SK-N-SH treated with all-trans-retinoic acid at 6 μM for 48 hours (cell line): ENCODE results near the gene CYP4F11.
"Not testable (repeated sequence)": the region's sequence is repeated elsewhere in the genome, so short reads cannot be mapped to it uniquely, and the experiment has no call there.

Experiments used
- ATAC-seq: fragments of 200-7000 bp; cut with Tn5 transposase; 3 replicates; pipeline ENCODE4 v1.9.1; 2020; ENCODE audit warnings: mild to moderate bottlenecking, moderate library complexity
- ARNTL ChIP-seq: fragments of 450-650 bp; formaldehyde crosslinking; IDR thresholded peaks from 2 replicates; pipeline ENCODE4 v1.5.0; 2020; ENCODE audit warnings: low read depth, mild to moderate bottlenecking, moderate library complexity, borderline replicate concordance
- BACH2 ChIP-seq: fragments of 250-450 bp; sonication (Bioruptor Pico); IDR thresholded peaks from 2 replicates; pipeline ENCODE4 v1.9.0; 2021; ENCODE audit warnings: mild to moderate bottlenecking, borderline replicate concordance
- CSDC2 ChIP-seq: fragments of 250-450 bp; sonication (Bioruptor Pico); IDR thresholded peaks from 2 replicates; pipeline ENCODE4 v1.5.0; 2020; ENCODE audit warnings: mild to moderate bottlenecking, moderate library complexity
- ESRRG ChIP-seq: fragments of 250-450 bp; sonication (Bioruptor Pico); IDR thresholded peaks from 2 replicates; pipeline ENCODE4 v1.6.1; 2021; ENCODE audit warnings: mild to moderate bottlenecking
- GLIS3 ChIP-seq: fragments of 250-450 bp; sonication (Bioruptor Pico); IDR thresholded peaks from 2 replicates; pipeline ENCODE4 v1.5.0; 2020; ENCODE audit warnings: mild to moderate bottlenecking, moderate library complexity
- ISL1 ChIP-seq: fragments of 250-450 bp; sonication (Bioruptor Pico); IDR thresholded peaks from 2 replicates; pipeline ENCODE4 v2.1.2; 2022; ENCODE audit warnings: mild to moderate bottlenecking, moderate library complexity
- OSR1 ChIP-seq: fragments of 250-450 bp; sonication (Bioruptor Pico); IDR thresholded peaks from 2 replicates; pipeline ENCODE4 v1.8.0; 2022; ENCODE audit warnings: moderate library complexity, mild to moderate bottlenecking, inconsistent platforms
- RARB ChIP-seq: fragments of 250-450 bp; sonication (Bioruptor Pico); IDR thresholded peaks from 2 replicates; pipeline ENCODE4 v1.8.0; 2021; ENCODE audit warnings: mild to moderate bottlenecking, moderate library complexity
- SNAI2 ChIP-seq: fragments of 250-450 bp; sonication (Bioruptor Pico); IDR thresholded peaks from 2 replicates; pipeline ENCODE4 v1.5.0; 2020; ENCODE audit warnings: mild to moderate bottlenecking, moderate library complexity
- TCF4 ChIP-seq: fragments of 250-450 bp; sonication (Bioruptor Pico); IDR thresholded peaks from 2 replicates; pipeline ENCODE4 v1.8.0; 2021; ENCODE audit warnings: mild to moderate bottlenecking, moderate library complexity, borderline replicate concordance
- TOX ChIP-seq: fragments of 250-450 bp; sonication (Bioruptor Pico); IDR thresholded peaks from 2 replicates; pipeline ENCODE4 v1.8.0; 2021; ENCODE audit warnings: mild to moderate bottlenecking, moderate library complexity, borderline replicate concordance
- ZC3H10 ChIP-seq: fragments of 250-450 bp; sonication (Bioruptor Pico); IDR thresholded peaks from 2 replicates; pipeline ENCODE4 v1.5.1; 2021; ENCODE audit warnings: mild to moderate bottlenecking, moderate library complexity
- ZFP3 ChIP-seq: fragments of 250-450 bp; sonication (Bioruptor Pico); IDR thresholded peaks from 2 replicates; pipeline ENCODE4 v1.5.0; 2020; ENCODE audit warnings: mild to moderate bottlenecking, moderate library complexity
- ZFP30 ChIP-seq: fragments of 450-650 bp; formaldehyde crosslinking; IDR thresholded peaks from 2 replicates; pipeline ENCODE4 v1.5.0; 2022; ENCODE audit warnings: mild to moderate bottlenecking, moderate library complexity
- ZNF565 ChIP-seq: fragments of 450-650 bp; formaldehyde crosslinking; conservative IDR thresholded peaks from 2 replicates; pipeline ENCODE4 v1.5.0; 2020; ENCODE audit warnings: low read depth, mild to moderate bottlenecking, moderate library complexity
- ZNF70 ChIP-seq: fragments of 450-650 bp; formaldehyde crosslinking; IDR thresholded peaks from 2 replicates; pipeline ENCODE4 v1.5.0; 2020; ENCODE audit warnings: mild to moderate bottlenecking, moderate library complexity
- ZNF8 ChIP-seq: fragments of 450-650 bp; formaldehyde crosslinking; IDR thresholded peaks from 2 replicates; pipeline ENCODE4 v1.5.0; 2020; ENCODE audit warnings: mild to moderate bottlenecking, moderate library complexity
- TF ChIP-seq, protein P1 (sequence below): fragments of 250-450 bp; sonication (Bioruptor Pico); IDR thresholded peaks from 2 replicates; pipeline ENCODE4 v1.5.1; 2020; ENCODE audit warnings: low read depth, mild to moderate bottlenecking, moderate library complexity
- TF ChIP-seq, protein P2 (sequence below): fragments of 250-450 bp; sonication (Bioruptor Pico); IDR thresholded peaks from 2 replicates; pipeline ENCODE4 v1.8.0; 2020; ENCODE audit warnings: mild to moderate bottlenecking, moderate library complexity, borderline replicate concordance
- TF ChIP-seq, protein P3 (sequence below): fragments of 250-450 bp; sonication (Bioruptor Pico); IDR thresholded peaks from 2 replicates; pipeline ENCODE4 v1.5.1; 2021; ENCODE audit warnings: mild to moderate bottlenecking, moderate library complexity

The CYP4F11 gene

DNA sequence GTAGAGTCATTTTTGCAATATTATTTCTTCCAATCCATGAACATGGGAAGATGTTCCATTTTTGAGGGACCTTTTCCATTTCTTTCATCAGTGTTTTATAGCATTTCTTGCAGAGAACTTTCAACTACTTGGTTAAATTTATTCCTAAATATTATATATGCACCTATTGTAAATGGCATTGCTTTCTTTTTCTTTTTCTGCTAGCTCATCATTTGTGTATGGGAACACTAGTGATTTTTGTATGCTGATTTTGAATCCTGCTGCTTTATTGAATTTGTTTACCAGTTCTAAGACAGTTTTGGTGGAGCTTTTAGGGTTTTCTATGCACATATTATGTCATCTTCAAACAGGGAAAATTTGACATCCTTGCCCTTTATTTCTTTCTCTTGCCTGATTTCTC is 29.3 kb downstream of the CYP4F11 start:
- no peak for ATAC-seq
- TF ChIP-seq BACH2 (no peak), ZNF565 (CRISPR knock-in tag) (no peak), TCF4 (CRISPR knock-in tag) (no peak)
- TF ChIP-seq, all 23 proteins: peak for 0

DNA sequence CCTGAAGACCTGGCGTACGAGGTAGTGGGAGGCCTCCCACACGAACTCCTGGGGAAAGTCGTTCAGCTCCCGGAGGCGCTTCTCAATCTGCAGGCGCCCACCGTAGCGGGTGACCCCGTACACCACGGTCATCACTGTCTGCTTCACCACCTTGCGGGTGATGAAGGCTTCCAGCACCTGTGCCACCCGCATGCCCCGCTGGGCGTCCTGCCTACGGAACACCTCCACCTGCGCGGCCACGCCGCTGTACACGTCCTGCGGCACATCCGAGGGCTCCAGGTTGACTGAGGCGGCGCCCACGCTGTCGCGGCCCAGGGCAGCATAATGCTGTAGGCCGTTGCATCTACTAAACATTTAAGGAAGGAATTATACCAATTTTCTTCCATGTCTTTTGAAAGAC is 31.4 kb downstream of the CYP4F11 start:
- not testable (repeated sequence) for ATAC-seq

DNA sequence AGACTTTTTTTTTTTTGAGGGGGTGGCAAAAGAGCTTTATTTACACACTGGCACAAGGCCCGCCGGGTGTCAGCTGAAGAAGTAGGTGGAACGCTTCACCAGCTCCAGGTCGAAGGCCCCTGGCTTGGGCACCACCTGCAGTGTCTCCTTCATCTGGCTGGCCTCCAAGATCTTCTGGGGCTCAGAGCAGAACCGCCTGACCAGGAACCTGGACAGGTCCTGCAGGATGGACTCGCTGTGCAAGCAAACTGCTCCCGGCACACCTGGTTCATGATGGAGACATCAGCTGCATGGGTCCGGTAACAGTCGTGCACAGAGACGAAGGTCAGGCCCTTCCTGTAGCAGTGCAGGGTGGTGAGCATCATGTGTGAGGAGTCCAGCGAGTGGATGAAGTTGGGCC is 32.1 kb downstream of the CYP4F11 start:
- no peak for ATAC-seq
- TF ChIP-seq OSR1 (CRISPR knock-in tag), result no peak
- TF ChIP-seq, protein P1, sequence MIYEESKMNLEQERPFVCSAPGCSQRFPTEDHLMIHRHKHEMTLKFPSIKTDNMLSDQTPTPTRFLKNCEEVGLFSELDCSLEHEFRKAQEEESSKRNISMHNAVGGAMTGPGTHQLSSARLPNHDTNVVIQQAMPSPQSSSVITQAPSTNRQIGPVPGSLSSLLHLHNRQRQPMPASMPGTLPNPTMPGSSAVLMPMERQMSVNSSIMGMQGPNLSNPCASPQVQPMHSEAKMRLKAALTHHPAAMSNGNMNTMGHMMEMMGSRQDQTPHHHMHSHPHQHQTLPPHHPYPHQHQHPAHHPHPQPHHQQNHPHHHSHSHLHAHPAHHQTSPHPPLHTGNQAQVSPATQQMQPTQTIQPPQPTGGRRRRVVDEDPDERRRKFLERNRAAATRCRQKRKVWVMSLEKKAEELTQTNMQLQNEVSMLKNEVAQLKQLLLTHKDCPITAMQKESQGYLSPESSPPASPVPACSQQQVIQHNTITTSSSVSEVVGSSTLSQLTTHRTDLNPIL (CRISPR knock-in tag), result no peak
- no peak for TF ChIP-seq ZNF70
- no peak for TF ChIP-seq ZC3H10 (CRISPR knock-in tag)
- TF ChIP-seq SNAI2, result no peak
- no peak for TF ChIP-seq ARNTL (CRISPR knock-in tag)
- no peak for TF ChIP-seq BACH2
- no peak for TF ChIP-seq RARB (CRISPR knock-in tag)
- TF ChIP-seq ESRRG, result no peak
- TF ChIP-seq, protein P2, sequence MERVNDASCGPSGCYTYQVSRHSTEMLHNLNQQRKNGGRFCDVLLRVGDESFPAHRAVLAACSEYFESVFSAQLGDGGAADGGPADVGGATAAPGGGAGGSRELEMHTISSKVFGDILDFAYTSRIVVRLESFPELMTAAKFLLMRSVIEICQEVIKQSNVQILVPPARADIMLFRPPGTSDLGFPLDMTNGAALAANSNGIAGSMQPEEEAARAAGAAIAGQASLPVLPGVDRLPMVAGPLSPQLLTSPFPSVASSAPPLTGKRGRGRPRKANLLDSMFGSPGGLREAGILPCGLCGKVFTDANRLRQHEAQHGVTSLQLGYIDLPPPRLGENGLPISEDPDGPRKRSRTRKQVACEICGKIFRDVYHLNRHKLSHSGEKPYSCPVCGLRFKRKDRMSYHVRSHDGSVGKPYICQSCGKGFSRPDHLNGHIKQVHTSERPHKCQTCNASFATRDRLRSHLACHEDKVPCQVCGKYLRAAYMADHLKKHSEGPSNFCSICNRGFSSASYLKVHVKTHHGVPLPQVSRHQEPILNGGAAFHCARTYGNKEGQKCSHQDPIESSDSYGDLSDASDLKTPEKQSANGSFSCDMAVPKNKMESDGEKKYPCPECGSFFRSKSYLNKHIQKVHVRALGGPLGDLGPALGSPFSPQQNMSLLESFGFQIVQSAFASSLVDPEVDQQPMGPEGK (CRISPR knock-in tag), result no peak
- TF ChIP-seq GLIS3 (CRISPR knock-in tag), result no peak
- no peak for TF ChIP-seq CSDC2
- no peak for TF ChIP-seq ZFP3 (CRISPR knock-in tag)
- TF ChIP-seq TOX (CRISPR knock-in tag), result no peak
- TF ChIP-seq ZNF8 (CRISPR knock-in tag), result no peak
- TF ChIP-seq ISL1 (CRISPR knock-in tag), result no peak
- TF ChIP-seq, protein P3, sequence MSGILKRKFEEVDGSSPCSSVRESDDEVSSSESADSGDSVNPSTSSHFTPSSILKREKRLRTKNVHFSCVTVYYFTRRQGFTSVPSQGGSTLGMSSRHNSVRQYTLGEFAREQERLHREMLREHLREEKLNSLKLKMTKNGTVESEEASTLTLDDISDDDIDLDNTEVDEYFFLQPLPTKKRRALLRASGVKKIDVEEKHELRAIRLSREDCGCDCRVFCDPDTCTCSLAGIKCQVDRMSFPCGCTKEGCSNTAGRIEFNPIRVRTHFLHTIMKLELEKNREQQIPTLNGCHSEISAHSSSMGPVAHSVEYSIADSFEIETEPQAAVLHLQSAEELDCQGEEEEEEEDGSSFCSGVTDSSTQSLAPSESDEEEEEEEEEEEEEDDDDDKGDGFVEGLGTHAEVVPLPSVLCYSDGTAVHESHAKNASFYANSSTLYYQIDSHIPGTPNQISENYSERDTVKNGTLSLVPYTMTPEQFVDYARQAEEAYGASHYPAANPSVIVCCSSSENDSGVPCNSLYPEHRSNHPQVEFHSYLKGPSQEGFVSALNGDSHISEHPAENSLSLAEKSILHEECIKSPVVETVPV (CRISPR knock-in tag), result no peak
- TF ChIP-seq ZFP30, result no peak

DNA sequence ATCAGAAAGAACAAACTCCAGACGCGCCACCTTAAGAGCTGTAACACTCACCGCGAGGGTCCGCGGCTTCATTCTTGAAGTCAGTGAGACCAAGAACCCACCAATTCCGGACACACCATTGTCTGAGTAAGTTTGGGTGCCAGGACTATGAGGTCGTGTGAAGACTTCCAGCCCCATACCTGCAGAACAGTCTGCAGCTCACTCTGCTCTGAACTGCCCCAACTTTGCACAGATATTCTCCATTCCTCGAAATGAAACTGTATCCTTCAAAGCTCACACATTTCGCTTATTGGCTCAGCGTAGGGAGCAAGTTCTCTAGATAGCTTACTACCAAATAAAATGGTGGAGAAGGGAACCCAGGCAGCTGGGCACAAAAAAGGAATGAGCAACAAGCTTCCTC is 33.8 kb downstream of the CYP4F11 start:
- no peak for ATAC-seq
- TF ChIP-seq ZFP3 (CRISPR knock-in tag) (no peak), ZC3H10 (CRISPR knock-in tag) (no peak), SNAI2 (no peak)

DNA sequence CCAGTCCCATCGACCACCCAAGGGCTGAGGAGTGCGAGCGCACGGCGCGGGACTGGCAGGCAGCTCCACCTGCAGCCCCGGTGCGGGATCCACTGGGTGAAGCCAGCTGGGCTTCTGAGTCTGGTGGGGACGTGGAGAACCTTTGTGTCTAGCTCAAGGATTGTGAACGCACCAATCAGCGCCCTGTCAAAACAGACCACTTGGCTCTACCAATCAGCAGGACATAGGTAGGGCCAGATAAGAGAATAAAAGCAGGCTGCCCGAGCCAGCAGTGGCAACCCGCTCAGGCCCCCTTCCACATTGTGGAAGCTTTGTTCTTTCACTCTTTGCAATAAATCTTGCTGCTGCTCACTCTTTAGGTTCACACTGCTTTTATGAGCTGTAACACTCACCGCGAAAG is 34.3 kb downstream of the CYP4F11 start:
- ATAC-seq, result not testable (repeated sequence)

DNA sequence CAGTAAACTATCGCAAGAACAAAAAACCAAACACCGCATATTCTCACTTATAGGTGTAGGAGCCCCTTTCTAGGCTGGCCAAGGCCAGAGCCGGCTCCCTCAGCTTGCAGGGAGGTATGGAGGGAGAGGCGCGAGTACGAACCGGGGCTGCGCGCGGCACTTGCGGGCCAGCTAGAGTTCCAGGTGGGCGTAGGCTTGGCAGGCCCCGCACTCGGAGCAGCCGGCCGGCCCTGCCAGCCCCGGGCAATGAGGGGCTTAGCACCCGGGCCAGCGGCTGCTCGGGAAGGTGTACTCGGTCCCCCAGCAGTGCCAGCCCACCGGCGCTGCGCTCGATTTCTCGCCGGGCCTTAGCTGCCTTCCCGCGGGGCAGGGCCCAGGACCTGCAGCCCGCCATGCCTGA is 34.8 kb downstream of the CYP4F11 start:
- not testable (repeated sequence) for ATAC-seq

DNA sequence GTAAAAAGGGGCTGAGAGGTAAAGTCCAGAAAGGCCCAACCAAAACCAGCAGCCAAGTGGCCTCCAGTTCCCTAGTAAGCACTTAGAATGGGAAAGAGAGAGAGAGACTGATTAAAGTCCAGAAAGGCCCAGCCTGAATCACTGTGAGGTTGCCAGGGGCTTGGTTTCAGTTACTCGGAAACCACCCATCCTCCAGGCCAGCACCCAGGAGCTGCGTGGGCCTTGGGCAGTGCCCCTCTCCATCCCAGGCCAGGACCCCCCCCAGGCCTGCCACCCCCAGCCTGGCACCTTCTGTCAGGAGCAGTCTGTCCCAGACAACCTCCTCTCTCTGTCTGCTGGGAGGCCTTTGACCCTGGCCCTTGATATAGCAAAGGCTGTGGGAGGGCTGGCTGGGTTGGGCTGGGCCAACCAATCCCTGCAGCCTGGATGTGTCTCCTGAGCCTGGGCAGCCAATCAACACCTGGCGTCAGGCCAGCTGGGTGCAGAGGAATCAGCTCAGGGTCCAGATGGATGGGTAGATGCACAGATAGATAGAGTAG is 36.5 kb downstream of the CYP4F11 start, which contains the start of gene CYP4F2:
CYP4F2 (minus strand) TSS at position 337 of the 539 bp plus-strand sequence. CDS start 463 bp downstream, outside the sequence.
- ATAC-seq, result no peak
- TF ChIP-seq ISL1 (CRISPR knock-in tag) (no peak), SNAI2 (no peak), ZNF565 (CRISPR knock-in tag) (no peak), ZFP3 (CRISPR knock-in tag) (no peak), ESRRG (no peak), TCF4 (CRISPR knock-in tag) (no peak), BACH2 (no peak)
- TF ChIP-seq, protein P3 (CRISPR knock-in tag), result no peak
- TF ChIP-seq, protein P1 (CRISPR knock-in tag), result no peak
- TF ChIP-seq, protein P2 (CRISPR knock-in tag), result no peak
